Left ventricle myocardium inferior (tissue), 1 donor: ENCODE data around the gene MICALL1. TPM values are rescaled to one million over a fixed set of nuclear protein-coding genes. Genes with fewer than 3 reads are reported as not detected.

Experiments used
- DNase-seq: peaks from one replicate; pipeline ENCODE4 v3.0.0-alpha.2; 2020
- H3K27ac ChIP-seq: fragments of 200-600 bp; replicated peaks from 2 replicates; pipeline ENCODE4 v1.8.0; 2021
- H3K27me3 ChIP-seq: fragments of 200-600 bp; 2 replicates; pipeline ENCODE4 v1.8.0; 2021; ENCODE audit warnings: low read depth
- H3K36me3 ChIP-seq: fragments of 200-600 bp; 2 replicates; pipeline ENCODE4 v1.8.0; 2021
- H3K4me1 ChIP-seq: fragments of 200-600 bp; 2 replicates; pipeline ENCODE4 v1.8.0; 2021
- H3K4me3 ChIP-seq: fragments of 200-600 bp; 2 replicates; pipeline ENCODE4 v1.8.0; 2021; ENCODE audit warnings: mild to moderate bottlenecking, moderate library complexity
- H3K9me3 ChIP-seq: fragments of 200-600 bp; replicated peaks from 2 replicates; pipeline ENCODE4 v1.8.0; 2021
- intact Hi-C: fragments of 100-400 bp; cut with micrococcal nuclease; formaldehyde crosslinking; loops from one replicate; pipeline ENCODE4 v1.11.0; 2022
- total RNA-seq: library from RNA; stranded (reverse); fragmentation: NEBNext Ultra II Directional; extraction: Animal tissue kit (Norgen Biotek cat#: 25700); gene quantifications from one replicate; pipeline ENCODE4 v1.2.1, GENCODE V29; 2021
- TF ChIP-seq, protein P1 (sequence below): fragments of 200-600 bp; IDR thresholded peaks from 2 replicates; pipeline ENCODE4 v1.8.0; 2021; ENCODE audit warnings: antibody characterized with exemption, mild to moderate bottlenecking, borderline replicate concordance
- donor health status: DM: no; HTN: yes; CAD: no; lungs with severe emphysema.

MICALL1 gene
- total RNA-seq, 1 donor from 2014 or later = 14.8 TPM

GRCh38 chr22:37913233-37913721 is 7.2 kb downstream of the MICALL1 start:
- Histone ChIP-seq H3K9me3 (no peaks in the 10 kb centered on the region), H3K36me3 (peaks cover 50% of the 10 kb centered on the region), H3K27me3 (no peaks in the 10 kb centered on the region), H3K4me3 (no peak overlapping the region), H3K27ac (peak overlapping the region; percentile 79), H3K4me1 (peaks cover 58% of the 10 kb centered on the region)
- peak; percentile 29 for DNase-seq
- TF ChIP-seq, protein P1, sequence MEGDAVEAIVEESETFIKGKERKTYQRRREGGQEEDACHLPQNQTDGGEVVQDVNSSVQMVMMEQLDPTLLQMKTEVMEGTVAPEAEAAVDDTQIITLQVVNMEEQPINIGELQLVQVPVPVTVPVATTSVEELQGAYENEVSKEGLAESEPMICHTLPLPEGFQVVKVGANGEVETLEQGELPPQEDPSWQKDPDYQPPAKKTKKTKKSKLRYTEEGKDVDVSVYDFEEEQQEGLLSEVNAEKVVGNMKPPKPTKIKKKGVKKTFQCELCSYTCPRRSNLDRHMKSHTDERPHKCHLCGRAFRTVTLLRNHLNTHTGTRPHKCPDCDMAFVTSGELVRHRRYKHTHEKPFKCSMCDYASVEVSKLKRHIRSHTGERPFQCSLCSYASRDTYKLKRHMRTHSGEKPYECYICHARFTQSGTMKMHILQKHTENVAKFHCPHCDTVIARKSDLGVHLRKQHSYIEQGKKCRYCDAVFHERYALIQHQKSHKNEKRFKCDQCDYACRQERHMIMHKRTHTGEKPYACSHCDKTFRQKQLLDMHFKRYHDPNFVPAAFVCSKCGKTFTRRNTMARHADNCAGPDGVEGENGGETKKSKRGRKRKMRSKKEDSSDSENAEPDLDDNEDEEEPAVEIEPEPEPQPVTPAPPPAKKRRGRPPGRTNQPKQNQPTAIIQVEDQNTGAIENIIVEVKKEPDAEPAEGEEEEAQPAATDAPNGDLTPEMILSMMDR = no peak
- intact Hi-C loops = no loop called here

DNA sequence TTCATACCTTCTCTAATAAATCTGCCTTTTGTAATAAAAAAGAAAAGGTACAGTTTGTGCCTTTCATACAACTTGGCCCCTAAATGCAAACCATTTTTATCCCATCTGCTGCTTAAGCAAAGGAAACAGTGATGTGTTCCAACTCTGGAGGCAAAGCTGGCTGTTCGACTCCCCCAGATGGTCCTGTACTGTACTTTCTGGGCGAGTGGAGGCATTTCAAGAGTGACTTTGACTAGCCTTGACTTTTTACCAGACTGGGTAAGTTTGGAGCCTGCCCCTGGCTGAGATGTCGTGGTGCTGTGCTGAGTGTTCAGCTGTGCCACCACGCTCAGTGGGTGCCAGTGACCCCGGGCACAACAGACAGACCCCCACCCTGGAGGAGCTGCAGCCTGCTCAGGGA is 10.2 kb downstream of the MICALL1 start:
- TF ChIP-seq, protein P1 = no peak
- no peak for DNase-seq
- intact Hi-C loops = no loop called here
- Histone ChIP-seq H3K27ac (no peak overlapping the region), H3K9me3 (no peaks in the 10 kb centered on the region), H3K4me3 (no peak overlapping the region), H3K4me1 (peaks cover 61% of the 10 kb centered on the region), H3K36me3 (peaks cover 73% of the 10 kb centered on the region), H3K27me3 (no peaks in the 10 kb centered on the region)

GRCh38 chr22:37917874-37918548 is 11.9 kb downstream of the MICALL1 start:
- no peak overlapping the region for H3K4me3 ChIP-seq
- no peaks in the 10 kb centered on the region for H3K9me3 ChIP-seq
- peak overlapping the region; percentile 41 for H3K27ac ChIP-seq
- TF ChIP-seq, protein P1 = no peak
- DNase-seq = no peak
- no peaks in the 10 kb centered on the region for H3K27me3 ChIP-seq
- H3K4me1 ChIP-seq = peaks cover 44% of the 10 kb centered on the region
- peaks cover 84% of the 10 kb centered on the region for H3K36me3 ChIP-seq
- intact Hi-C loops = no loop called here

DNA sequence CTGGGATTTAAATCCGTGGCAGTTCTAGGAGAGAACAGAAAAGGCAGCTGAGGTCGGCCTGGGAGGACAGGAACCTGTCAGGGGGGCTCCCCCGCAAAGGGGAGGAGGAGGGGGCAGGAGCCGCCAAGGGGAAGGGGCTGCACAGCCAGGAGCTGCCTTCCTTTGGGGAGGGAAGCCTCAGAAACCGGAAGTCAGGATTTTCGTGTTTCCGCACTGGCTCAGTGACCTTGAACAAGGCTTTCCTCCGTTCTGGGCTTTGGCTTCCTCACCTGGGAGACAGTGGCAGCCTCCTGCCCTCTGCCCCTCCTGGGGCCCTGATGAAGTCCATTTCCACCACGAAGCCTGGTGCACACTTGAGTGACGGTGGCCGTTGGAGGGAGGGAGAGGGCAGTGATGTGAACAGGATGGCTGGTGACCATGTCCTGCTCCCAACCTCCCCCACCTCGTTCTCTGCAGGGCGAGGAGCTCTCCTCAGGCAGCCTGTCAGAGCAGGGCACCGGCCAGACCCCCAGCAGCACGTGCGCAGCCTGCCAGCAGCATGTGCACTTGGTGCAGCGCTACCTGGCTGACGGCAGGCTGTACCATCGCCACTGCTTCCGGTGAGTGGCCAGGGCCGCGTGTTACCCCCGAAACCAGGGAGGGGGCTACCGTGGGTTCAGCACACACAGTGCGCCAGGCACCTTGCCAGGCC is 12.6 kb downstream of the MICALL1 start:
- Histone ChIP-seq H3K36me3 (peaks cover 84% of the 10 kb centered on the region), H3K4me3 (no peak overlapping the region), H3K27ac (peak overlapping the region; percentile 41), H3K27me3 (no peaks in the 10 kb centered on the region), H3K4me1 (peaks cover 39% of the 10 kb centered on the region), H3K9me3 (no peaks in the 10 kb centered on the region)
- TF ChIP-seq, protein P1 = no peak
- intact Hi-C loops = no loop called here
- no peak for DNase-seq

DNA sequence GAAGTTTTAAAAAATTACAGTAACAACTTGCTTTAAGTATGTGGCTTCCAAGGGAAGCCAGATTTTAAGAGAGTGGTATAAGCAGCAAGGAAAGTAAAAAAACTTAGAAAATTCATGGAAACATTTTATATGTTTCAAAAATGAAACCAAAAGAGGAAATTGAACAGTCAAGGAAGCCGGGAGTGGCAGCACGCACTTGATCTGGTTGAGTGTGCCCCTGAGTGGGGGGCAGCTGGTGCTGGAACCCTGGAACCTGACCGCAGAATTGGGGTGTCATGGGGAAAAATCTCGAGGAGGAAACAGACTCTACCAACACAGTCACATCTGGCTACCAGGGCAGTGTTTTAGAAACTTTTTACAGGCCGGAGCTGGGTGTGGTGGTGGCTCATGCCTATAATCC is 14.0 kb downstream of the MICALL1 start:
- H3K9me3 ChIP-seq = no peaks in the 10 kb centered on the region
- H3K36me3 ChIP-seq = peaks cover 84% of the 10 kb centered on the region
- peak overlapping the region; percentile 41 for H3K27ac ChIP-seq
- H3K4me1 ChIP-seq = peaks cover 29% of the 10 kb centered on the region
- H3K4me3 ChIP-seq = no peak overlapping the region
- no peaks in the 10 kb centered on the region for H3K27me3 ChIP-seq
- intact Hi-C loops = no loop called here
- DNase-seq = no peak
- TF ChIP-seq, protein P1 = no peak
